ENCODE data around the gene SPAG9.

The SPAG9 gene

GRCh38 chr17:51121620-51122472 lies 1.2 kb upstream of the SPAG9 start (continued):
- TF ChIP-seq ZNF629 (tag by site-specific recombination; IDR thresholded peaks at IDR 0.05): peak; percentile 94
- TF ChIP-seq HOXA7 (CRISPR knock-in tag; IDR thresholded peaks at IDR 0.05; ENCODE audit: borderline replicate concordance): no peak
- TF ChIP-seq ZNF792 (tag by site-specific recombination; IDR thresholded peaks at IDR 0.05): no peak
- TF ChIP-seq ZNF354C (tag by site-specific recombination; IDR thresholded peaks at IDR 0.05; ENCODE audit: borderline replicate concordance, low read depth): no peak
- no peak for TF ChIP-seq ZSCAN30 (tag by site-specific recombination; IDR thresholded peaks at IDR 0.05)
- no peak for TF ChIP-seq ZSCAN4 (tag by site-specific recombination; IDR thresholded peaks at IDR 0.05)
- no peak for TF ChIP-seq ZNF146 (tag by site-specific recombination; IDR thresholded peaks at IDR 0.05)
- TF ChIP-seq ZNF830 (tag by site-specific recombination; IDR thresholded peaks at IDR 0.05; ENCODE audit: low read depth): no peak
- no peak; the same call in 1 of the 2 replicates for TF ChIP-seq ZBTB7A (tag by site-specific recombination; IDR thresholded peaks at IDR 0.05; ENCODE audit: low read depth)
- no peak for TF ChIP-seq ZNF514 (tag by site-specific recombination; IDR thresholded peaks at IDR 0.05)
- no peak for TF ChIP-seq ZNF10 (tag by site-specific recombination; IDR thresholded peaks at IDR 0.05)
- peak; percentile 72 for TF ChIP-seq ZBTB17 (tag by site-specific recombination; IDR thresholded peaks at IDR 0.05)
- no peak for TF ChIP-seq ZFP41 (tag by site-specific recombination; IDR thresholded peaks at IDR 0.05; ENCODE audit: borderline replicate concordance)
- TF ChIP-seq ZNF239 (tag by site-specific recombination; IDR thresholded peaks at IDR 0.05): no peak
- TF ChIP-seq ZBTB26 (tag by site-specific recombination; optimal IDR thresholded peaks at IDR 0.05): no peak
- TF ChIP-seq ZFP3 (tag by site-specific recombination; IDR thresholded peaks at IDR 0.05; ENCODE audit: low read depth): no peak
- peak; percentile 75 for TF ChIP-seq ZBTB21 (tag by site-specific recombination; IDR thresholded peaks at IDR 0.05)
- TF ChIP-seq GLIS2 (tag by site-specific recombination; IDR thresholded peaks at IDR 0.05): peak; percentile 98
- peak; percentile 52 for TF ChIP-seq ZNF501 (tag by site-specific recombination; IDR thresholded peaks at IDR 0.05)
- TF ChIP-seq ZBTB49 (tag by site-specific recombination; IDR thresholded peaks at IDR 0.05; ENCODE audit: low read depth): no peak
- TF ChIP-seq PRDM10 (tag by site-specific recombination; IDR thresholded peaks at IDR 0.05): peak; percentile 93
- TF ChIP-seq KLF16 (tag by site-specific recombination; IDR thresholded peaks at IDR 0.05): peak; percentile 88
- TF ChIP-seq AEBP2 (tag by site-specific recombination; IDR thresholded peaks at IDR 0.05; ENCODE audit: borderline replicate concordance): no peak
- peak; percentile 59; the same call in 1 of the 2 replicates for TF ChIP-seq ZBTB48 (tag by site-specific recombination; IDR thresholded peaks at IDR 0.05)
- TF ChIP-seq ZNF433 (tag by site-specific recombination; IDR thresholded peaks at IDR 0.05; ENCODE audit: low read depth): no peak
- TF ChIP-seq INSM2 (tag by site-specific recombination; IDR thresholded peaks at IDR 0.05): peak; percentile 71
- no peak for TF ChIP-seq ZNF114 (tag by site-specific recombination; IDR thresholded peaks at IDR 0.05)
- 0 out of 2 replicates have a peak, but pooled peaks have one; percentile 65 for TF ChIP-seq ZNF2 (tag by site-specific recombination; IDR thresholded peaks at IDR 0.05)
- TF ChIP-seq ZNF585B (tag by site-specific recombination; IDR thresholded peaks at IDR 0.05): no peak
